SW480 (cell line): ENCODE results near the gene UCN2.
A peak's percentile ranks its signal among the peaks of the same experiment; 100 is the strongest.

Experiments used
- DNase-seq: peaks from one replicate; pipeline ENCODE4 v3.0.0-alpha.2; 2016; ENCODE audit warnings: low spot score

Gene UCN2

GRCh38 chr3:48591436-48591835 lies 27.9 kb upstream of the UCN2 start:
- no peak for DNase-seq

DNA sequence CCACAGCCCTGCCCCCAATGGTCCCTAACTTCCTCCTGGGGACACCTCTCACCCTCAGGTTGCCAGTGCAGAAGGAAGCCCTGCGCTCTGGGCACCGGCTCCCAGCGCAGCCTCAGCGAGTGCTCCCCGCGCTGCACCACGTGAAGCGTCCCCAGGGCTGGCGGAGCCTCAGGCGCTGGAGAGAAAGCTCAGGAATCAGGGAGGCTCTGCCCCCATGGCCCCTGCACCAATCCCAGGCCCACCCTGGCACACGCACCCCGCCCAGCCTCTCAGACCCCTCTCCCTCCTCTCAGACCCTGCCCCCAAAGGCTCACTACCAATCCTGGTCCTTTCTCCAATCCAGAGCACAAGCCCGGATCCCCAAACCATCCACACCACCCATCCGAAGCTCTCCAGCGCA lies 24.6 kb upstream of the UCN2 start:
- DNase-seq = no peak

DNA sequence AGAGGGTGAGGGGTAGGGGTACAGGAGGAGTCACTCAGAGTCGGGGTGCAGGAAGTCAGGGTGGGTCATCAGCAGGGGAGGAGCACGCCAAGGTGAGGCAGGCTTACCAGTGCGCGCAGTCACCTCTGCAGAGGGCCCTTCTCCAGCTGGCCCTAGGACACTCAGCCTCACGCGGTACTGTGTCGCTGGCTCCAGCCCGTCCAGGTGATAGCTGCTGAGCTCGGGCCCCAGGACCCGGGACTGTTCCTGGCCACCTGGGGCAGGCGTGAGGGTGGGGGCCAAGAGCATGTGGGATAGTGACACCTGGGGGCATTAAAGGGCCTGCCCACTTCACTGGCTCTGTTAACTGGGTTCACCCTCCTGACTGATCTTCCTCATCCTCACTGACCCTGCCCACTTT lies 24.1 kb upstream of the UCN2 start:
- no peak for DNase-seq

DNA sequence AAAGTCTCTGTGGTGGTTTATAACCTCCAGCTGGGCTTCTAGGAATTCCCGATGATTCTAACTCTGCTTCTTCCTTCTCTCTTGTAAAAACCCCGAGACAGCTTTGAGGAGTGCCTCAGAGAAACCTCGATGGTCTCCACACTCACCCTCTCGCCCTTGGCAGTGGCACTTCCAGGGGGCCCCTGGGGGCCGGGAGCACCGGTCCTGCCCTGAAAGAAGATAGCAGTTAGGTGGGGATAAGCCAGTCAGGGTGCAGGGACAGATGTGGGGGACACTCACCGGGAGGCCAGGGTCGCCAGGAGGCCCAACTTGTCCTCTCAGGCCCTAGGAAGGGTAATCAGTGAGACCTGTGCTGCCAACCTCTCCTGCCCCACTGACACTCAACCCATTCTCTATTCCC lies 21.8 kb upstream of the UCN2 start:
- no peak for DNase-seq

GRCh38 chr3:48584836-48585235 lies 21.3 kb upstream of the UCN2 start:
- no peak for DNase-seq

DNA sequence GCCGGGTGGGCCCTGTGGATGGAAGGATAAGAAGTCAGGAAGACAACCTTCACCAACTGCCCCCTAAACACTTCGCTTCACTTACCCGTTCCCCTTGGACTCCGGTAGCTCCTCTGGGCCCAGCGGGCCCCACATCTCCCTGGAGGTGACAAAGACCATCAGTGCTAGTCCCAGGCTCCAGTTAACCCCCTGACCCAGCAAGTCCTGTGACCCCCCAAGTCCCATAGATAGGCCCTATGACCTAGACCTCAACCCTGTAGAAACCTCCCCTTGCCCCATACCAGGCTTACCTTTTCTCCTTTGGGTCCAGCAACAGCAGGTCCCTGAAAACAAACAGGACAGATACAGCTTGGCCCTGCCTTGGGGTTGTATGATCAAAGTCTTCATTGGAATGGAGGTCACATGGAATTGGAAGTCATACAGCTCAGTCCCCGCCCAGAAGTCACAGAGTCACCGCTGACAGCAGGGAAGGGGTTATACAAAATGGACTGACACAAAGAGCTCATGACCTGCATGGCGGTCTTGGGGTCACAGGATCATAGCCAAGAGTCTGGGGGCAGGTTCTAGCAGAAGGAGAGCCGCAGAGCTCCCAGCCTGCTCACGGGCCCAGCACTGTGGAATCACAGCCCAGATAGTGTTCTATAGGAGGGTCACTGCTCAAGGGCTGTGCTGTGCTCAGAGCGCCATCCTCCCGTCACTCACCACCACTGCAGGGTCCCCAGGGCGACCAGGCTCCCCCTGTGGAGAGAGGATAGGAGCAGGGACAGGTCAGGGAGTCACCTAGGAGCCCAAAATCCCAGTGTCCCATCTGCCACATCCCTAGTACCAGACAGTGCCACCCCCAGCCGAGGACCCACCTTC lies 18.3 kb upstream of the UCN2 start:
- DNase-seq = no peak

GRCh38 chr3:48576647-48577046 lies 13.1 kb upstream of the UCN2 start:
- DNase-seq = no peak

GRCh38 chr3:48575366-48575765 lies 11.8 kb upstream of the UCN2 start:
- no peak for DNase-seq

GRCh38 chr3:48573973-48574585 lies 10.5 kb upstream of the UCN2 start:
- DNase-seq = no peak

DNA sequence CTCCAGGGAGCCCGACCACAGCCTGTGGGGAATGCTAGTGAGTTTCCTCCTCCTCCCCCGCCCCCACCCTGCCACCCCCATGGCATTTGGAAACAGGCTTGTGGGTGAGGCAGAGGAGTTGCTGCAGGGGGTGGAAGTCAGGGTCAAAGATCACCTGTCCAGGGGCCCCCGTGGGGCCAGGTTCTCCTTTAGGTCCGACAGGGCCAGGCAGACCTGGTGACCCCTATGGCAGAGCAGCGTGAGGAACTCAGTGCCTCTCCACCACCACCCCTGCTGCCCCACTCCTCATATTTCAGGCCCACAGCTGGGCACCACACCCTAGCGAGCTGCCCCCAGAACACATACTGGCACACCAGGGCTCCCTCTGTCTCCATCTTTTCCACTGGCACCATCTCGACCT lies 8.9 kb upstream of the UCN2 start:
- DNase-seq = no peak

DNA sequence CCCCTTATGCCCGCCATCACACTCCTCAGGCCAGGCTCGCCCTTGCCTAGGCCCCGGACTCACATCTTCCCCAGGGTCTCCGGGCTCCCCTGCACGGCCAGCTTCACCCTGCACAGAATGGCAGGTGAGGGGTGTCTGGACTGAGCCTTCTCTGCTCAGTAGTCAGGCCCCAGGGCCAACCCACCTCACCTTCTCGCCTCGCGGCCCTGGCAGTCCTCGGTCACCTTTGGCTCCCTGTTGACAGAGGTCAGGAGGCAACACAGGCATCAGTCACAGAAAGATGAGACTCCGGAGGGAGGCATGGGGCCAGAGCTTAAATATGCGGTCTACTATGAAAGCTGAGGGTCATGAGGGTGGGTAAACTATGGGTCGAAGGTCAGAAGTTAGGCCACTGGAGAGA lies 8.4 kb upstream of the UCN2 start:
- DNase-seq = no peak

- DNase-seq = no peak
Observed at GRCh38 chr3:48569808-48570450, 6.3 kb upstream of the UCN2 start.

DNA sequence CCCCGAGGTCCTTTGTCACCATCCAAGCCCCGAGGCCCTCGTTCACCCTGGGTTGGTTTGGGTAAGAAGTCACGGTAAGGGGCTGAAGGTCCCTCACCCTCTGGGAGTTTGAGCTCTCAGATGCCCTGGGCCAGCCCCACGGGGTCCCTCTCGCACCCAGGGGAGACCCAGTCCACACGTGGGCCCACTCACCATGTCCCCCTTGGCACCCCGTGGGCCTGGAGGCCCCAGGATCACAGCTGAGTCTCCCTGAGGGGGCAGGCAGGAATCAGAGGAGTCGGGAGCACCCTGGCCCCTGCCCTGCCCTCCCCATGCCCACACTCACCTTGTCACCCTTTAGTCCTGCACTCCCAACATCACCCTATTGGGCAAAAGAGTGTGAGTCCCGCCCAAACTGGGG lies 5.8 kb upstream of the UCN2 start:
- no peak for DNase-seq

GRCh38 chr3:48568476-48568875 lies 4.9 kb upstream of the UCN2 start:
- no peak for DNase-seq

GRCh38 chr3:48567500-48567899 lies 3.9 kb upstream of the UCN2 start:
- no peak for DNase-seq

GRCh38 chr3:48567090-48567489 lies 3.5 kb upstream of the UCN2 start:
- DNase-seq = no peak

- no peak for DNase-seq
Observed at GRCh38 chr3:48566401-48566760, 2.8 kb upstream of the UCN2 start.

- DNase-seq = peak; percentile 94
Observed at GRCh38 chr3:48565591-48566400, 2.2 kb upstream of the UCN2 start.

- no peak for DNase-seq
Observed at GRCh38 chr3:48565186-48565585, 1.6 kb upstream of the UCN2 start.

DNA sequence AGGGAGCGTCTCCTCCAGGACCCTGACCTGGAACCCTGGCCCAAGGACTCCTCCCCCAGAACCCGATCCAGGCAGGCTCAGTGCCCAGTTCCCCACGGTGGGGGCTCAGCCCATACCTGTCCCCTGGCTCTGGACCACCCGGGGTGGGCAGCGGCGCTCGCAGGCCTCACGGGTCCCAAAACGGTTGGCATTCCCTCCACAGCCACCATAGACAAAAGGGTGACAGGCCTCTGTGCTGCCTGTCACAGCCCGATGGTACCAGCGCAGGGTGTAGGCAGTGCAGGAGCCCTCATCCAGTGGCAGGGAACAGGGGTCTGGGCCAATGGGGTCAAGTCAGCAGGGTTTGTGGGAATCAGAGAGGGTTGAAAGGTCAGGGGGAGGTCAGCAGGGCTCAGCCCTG lies 1.1 kb upstream of the UCN2 start:
- DNase-seq = no peak

DNA sequence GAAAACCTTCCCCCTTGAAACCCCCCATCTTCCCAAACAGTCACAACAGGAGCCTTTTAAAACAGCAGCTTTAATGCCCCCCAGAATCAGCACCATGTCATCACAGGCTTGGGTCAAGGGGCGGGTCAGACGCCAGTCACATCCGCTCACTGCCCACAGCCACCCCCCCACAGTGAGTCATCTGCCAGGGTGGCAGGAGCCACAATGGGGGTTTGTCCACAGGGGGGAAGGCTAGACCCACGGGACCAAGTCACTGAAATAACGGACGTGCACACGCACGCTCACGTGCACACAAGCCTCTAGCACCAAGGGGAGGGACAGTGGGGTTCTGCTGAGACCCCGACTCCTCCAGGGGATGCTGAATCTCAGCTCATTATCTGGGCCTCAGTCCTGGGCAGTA lies 441 bp upstream of the UCN2 start:
- peak; percentile 93 for DNase-seq

- DNase-seq = no peak
Observed at GRCh38 chr3:48562367-48563095, 1.1 kb downstream of the UCN2 start.
